Measurements from ENCODE around the gene SLC35F3.

The SLC35F3 gene

DNA sequence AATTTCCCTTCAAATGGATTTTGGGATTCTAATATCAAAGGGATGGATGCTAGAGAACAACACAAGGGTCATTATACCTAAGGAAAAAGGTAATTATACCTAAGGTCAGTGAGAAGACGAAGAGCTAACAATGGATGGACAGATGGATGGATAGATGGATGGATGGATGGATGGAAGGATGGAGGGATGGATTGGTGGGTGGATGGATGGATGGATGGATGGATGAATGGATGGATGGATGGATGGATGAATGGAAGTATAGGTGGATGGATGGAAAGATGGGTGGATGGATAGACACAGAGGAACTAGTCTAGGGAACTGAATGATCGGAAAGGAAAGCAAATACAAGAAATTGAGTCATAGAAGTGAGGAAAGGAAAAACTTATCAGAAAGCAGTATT lies 34.0 kb downstream of the SLC35F3 start:
- H3K4me3 ChIP-seq (ENCODE audit: low read length) = no peak overlapping the region
- TF ChIP-seq ZNF274 (IDR thresholded peaks at IDR 0.05; ENCODE audit: low read depth, low read length) = no peak

DNA sequence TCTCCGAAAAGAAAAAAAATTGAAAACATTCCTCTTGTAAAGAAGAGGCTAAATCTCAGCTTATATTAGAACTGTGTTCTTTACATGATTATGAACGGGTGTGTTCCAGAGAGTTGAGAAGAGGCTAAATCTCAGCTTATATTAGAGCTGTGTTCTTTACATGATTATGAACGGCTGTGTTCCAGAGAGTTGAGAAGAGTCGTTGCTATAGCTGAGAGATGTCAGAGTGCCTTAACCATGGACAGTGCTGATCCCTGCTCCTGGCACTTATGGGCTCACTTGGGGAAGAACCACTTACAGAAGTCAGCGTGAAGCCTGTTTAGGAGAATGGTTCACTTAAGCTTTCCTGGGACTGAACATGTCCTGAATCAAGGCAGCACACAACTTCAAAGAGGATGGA lies 35.0 kb downstream of the SLC35F3 start:
- no peak overlapping the region for H3K4me3 ChIP-seq (ENCODE audit: low read length)
- no peak for TF ChIP-seq ZNF274 (IDR thresholded peaks at IDR 0.05; ENCODE audit: low read depth, low read length)

DNA sequence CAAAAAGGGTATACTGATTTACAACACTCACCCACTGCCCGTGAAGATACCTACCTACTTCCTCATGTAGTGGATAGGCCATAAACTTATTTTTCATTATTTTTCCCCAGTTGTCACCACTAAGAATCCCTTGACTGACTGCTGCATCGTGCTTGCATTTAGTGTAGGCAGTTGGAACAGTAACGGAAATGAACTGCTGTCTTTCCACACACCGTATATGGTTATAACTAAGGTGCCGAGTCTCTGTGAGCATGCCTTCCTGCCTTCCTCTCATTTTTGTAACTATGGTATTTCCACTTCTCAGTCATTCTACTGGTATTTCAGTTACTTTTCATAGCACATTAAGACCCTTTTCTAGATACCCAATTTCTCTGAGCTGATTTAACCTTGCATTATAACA lies 36.4 kb downstream of the SLC35F3 start:
- H3K4me3 ChIP-seq (ENCODE audit: low read length) = no peak overlapping the region
- no peak for TF ChIP-seq ZNF274 (IDR thresholded peaks at IDR 0.05; ENCODE audit: low read depth, low read length)

DNA sequence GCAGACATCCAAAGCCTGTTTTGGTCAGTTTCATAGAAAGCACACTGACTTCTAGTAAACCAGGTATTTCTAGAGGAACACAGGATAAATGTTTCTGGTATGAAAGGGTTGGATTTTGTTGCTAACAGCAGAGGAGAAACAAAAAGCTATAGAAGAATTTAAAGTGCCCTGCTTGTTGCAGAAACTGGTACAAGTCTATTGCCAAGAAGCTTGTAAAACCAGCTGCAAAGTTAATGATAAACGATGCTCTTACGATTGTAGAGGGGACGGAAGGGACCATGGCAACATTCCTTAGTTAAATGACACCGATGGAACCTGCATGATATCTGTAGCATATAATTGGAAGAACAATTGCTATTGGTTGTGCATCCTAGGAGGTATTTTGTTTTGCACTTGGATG lies 40.1 kb downstream of the SLC35F3 start:
- TF ChIP-seq ZNF274 (IDR thresholded peaks at IDR 0.05; ENCODE audit: low read depth, low read length) = no peak
- H3K4me3 ChIP-seq (ENCODE audit: low read length) = no peak overlapping the region

DNA sequence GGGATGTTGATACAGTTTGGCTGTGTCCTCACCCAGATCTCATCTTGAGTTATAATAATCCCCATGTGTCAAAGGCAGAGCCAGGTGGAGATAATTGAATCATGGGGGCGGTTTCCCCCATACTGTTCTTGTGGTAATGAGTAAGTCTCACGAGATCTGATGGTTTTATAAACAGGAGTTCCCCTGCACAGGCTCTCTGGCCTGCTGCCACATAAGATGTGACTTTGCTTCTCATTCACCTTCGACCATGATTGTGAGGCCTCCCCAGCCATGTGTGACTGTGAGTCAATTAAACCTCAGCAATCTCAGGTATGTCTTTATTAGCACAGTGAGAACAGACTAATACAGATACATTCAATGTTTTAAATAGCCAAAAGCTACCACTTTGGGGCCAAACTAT lies 41.1 kb downstream of the SLC35F3 start:
- H3K4me3 ChIP-seq (ENCODE audit: low read length) = no peak overlapping the region
- TF ChIP-seq ZNF274 (IDR thresholded peaks at IDR 0.05; ENCODE audit: low read depth, low read length) = no peak

DNA sequence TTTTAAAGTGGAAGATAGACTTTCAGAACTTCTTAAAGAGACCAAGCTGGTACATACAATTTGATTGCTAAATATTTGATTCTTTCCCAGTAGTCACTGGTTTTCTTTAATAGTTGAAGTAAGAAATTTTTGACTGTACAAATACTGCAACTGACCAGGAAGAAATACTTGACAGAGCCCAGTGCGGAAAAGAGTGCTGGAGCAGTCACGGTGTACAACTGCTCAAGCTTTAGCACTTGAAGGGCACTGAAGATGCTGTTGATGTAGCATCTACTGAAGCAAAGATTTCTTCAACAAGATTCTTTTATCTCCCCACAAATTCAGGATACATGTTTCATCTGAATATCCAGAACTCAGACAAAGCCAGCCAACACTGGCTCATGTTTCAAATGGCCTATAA lies 41.5 kb downstream of the SLC35F3 start:
- no peak for TF ChIP-seq ZNF274 (IDR thresholded peaks at IDR 0.05; ENCODE audit: low read depth, low read length)
- H3K4me3 ChIP-seq (ENCODE audit: low read length) = no peak overlapping the region

DNA sequence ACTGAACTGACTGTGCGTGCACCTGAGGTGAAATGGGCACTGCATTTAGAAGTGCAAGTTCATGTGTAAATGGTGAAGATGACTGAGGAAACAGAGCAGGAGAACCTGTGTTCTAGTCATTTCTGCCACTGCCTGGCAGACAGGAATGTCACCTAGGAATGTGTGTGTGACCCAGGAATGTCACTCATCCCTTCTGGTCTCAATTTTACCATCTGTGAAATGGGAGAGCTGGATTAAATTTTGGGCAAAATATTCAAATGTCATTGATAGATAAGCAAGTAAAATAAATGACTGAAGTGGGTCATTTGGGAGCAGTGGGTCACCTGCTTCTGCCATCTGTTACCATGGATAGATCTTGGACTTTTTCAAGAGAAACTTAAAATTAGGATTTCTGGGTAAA lies 42.2 kb downstream of the SLC35F3 start:
- no peak for TF ChIP-seq ZNF274 (IDR thresholded peaks at IDR 0.05; ENCODE audit: low read depth, low read length)
- H3K4me3 ChIP-seq (ENCODE audit: low read length) = no peak overlapping the region

DNA sequence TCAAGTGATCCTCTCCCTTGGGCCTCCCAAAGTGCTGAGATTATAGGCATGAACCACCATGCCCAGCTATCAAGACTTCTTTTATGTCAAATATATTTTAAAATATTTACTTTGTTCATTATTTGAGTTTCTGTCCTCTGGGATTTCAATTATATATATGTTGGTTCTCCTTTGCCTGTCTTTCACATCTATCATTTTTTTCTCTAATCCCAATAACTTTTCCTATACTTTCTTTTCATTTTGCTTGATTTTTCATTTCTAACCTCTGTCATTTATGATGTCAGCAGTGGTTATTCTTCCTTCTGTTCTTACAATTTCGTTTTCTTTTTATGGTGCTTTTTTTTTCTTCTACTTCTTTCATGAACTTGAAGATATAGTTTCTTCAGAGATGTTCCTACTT lies 47.3 kb downstream of the SLC35F3 start:
- H3K4me3 ChIP-seq (ENCODE audit: low read length) = no peak overlapping the region
- no peak for TF ChIP-seq ZNF274 (IDR thresholded peaks at IDR 0.05; ENCODE audit: low read depth, low read length)

DNA sequence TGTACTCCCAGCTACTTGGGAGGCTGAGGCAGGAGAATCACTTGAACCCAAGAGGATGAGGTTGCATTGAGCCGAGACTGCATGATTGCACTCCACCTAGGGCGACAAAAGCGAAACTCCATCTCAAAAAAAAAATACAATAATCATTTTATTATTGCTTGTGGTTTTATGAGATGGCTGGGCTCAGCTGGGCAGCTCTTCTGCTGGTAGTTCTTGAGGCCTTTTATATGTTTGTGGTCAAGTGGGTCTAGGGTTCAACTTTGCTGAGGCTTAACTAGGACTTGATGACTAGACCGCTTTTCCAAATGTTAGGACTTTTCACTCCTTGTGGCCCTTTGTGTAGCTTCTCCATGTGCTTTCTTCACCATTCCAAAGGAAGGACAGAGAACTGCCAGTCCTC lies 53.2 kb downstream of the SLC35F3 start:
- H3K4me3 ChIP-seq (ENCODE audit: low read length) = no peak overlapping the region
- TF ChIP-seq ZNF274 (IDR thresholded peaks at IDR 0.05; ENCODE audit: low read depth, low read length) = no peak

DNA sequence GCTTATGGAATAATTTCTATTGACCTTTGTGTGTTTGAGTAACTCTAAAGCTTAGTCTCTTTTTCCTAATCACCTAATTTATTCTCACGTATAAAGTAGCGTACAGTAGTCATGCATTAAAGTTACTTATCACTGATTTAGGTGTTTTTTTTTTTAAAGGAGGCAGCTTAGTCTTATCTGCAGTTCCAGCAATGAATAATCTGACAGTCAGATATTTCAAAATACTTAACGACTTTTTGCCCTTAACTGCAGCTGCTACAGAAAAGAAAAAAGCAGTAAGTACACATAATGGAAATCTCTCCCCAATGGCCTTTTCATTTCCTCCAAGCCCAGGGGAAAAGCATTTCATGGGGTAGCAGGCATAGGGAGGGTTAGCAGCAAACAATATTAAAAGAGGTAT lies 54.6 kb downstream of the SLC35F3 start:
- no peak for TF ChIP-seq ZNF274 (IDR thresholded peaks at IDR 0.05; ENCODE audit: low read depth, low read length)

DNA sequence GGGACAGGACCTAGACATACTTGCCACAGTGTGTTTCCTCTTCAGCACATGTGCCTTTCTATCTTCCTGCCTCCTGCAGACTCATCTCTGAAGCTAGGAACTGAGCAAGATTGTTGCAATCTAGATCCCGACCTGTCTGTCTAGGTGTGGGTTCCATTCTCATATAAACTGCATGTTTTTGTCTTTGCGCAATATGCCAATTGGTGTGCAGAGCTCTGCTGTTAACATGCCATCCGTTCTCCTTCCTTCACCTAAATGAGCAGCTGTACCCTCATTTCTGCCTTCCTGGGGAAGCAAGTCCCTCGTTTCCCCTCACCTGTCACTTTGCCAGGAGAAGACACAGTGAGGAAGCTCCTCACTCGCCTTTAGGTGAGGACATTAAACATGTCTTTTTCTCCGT lies 55.5 kb downstream of the SLC35F3 start:
- no peak overlapping the region for H3K4me3 ChIP-seq (ENCODE audit: low read length)
- no peak for TF ChIP-seq ZNF274 (IDR thresholded peaks at IDR 0.05; ENCODE audit: low read depth, low read length)

More for the DNA sequence above, 54.6 kb downstream of the SLC35F3 start:
- H3K4me3 ChIP-seq (ENCODE audit: low read length) = no peak overlapping the region

DNA sequence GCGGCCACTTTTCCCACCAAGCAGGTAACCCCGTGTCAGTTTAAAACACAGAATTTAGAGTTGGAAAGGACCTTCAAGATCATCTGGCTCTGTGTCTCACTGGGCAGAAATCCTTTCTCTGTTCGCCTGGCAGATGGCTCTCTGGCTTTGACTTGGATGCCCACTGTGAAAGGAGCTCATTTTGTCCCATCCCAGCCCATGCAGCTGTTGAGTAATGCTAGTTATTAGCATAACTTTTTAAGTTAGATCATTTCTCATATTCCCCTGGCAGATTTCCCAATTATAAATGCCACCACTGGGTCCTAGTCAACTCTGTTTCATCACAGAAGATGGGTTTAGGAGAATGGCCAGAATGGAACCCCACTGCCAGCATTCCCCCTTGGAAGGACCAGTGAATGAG lies 55.9 kb downstream of the SLC35F3 start:
- no peak for TF ChIP-seq ZNF274 (IDR thresholded peaks at IDR 0.05; ENCODE audit: low read depth, low read length)
- H3K4me3 ChIP-seq (ENCODE audit: low read length) = no peak overlapping the region

DNA sequence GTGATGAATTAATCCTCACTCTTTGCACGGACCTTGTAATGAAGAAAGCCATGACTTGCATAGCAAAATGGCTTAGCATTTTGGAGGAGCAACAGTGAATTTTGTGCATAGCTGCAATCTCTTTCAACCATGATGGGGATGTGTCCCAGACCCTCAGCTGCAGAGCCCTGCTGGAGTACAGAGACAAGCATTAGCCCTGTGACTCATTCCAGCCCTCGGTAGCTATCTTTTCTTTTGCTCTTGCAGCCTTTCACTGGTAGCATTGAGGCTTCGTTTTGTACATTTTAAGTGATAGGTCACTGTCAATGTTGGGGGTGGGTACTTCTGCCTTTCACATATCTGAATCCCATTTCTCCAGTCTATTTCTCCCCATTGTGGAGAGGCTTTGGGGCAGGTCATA lies 58.4 kb downstream of the SLC35F3 start:
- TF ChIP-seq ZNF274 (IDR thresholded peaks at IDR 0.05; ENCODE audit: low read depth, low read length) = no peak
- H3K4me3 ChIP-seq (ENCODE audit: low read length) = no peak overlapping the region

DNA sequence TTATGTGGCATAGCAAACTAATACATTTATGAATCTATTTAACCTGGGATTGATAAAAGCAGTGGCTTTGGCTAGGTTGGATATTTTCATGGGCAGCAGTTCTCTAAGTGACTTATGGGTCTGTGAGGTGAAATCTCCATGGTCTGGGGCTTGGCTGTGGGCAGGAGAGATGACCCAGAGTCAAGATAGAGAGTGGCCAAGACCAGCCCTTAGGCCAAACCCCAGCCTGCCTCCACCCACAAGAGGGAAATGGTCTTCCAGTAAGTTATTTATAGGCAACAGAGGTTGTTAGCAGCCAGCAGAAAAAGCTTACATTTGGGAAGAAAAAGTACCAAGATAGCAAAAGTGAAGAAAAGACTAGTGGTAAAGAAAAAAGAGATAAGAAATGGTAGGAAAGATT lies 61.4 kb downstream of the SLC35F3 start:
- no peak for TF ChIP-seq ZNF274 (IDR thresholded peaks at IDR 0.05; ENCODE audit: low read depth, low read length)
- no peak overlapping the region for H3K4me3 ChIP-seq (ENCODE audit: low read length)

DNA sequence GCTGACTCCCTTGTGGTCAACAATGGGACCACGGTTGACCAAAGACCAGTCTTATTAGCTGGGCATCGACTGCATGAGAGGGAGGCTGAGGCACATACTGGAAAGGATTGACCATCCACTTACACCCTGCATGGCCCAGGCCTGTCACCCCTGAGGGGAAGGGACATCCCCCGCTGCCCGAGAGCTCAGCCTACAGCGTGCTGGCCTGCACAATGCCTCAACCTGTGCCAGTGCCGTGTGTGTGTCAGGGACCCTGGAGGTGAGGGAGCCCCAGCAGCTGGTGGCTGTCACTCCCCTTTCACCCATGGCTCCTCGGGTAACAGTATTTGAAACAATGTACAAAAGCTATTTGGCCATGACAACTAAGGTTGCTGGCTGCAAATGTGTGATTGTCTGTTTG lies 67.3 kb downstream of the SLC35F3 start:
- no peak overlapping the region for H3K4me3 ChIP-seq (ENCODE audit: low read length)
- no peak for TF ChIP-seq ZNF274 (IDR thresholded peaks at IDR 0.05; ENCODE audit: low read depth, low read length)

DNA sequence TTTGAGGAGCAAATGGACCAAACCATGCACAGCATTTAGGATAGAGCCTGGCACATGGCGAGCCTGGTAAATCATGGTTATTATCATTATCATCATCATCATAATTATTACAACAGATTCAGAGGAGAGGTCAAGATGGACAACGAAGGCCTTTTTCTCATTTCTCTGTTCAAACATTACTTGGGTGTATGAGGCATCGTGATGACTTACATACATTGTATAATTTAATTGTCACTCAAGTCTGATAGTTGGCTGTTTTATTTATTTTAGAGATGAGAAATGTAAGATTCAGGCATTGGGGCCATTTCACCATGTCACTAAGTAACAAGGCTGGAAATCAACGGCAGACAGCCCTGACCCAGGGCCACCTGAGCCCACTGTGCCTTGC lies 68.1 kb downstream of the SLC35F3 start:
- TF ChIP-seq ZNF274 (IDR thresholded peaks at IDR 0.05; ENCODE audit: low read depth, low read length) = no peak
- H3K4me3 ChIP-seq (ENCODE audit: low read length) = no peak overlapping the region
